H1 (cell line): Measurements from ENCODE around the gene DYRK1A. TPM values are rescaled to one million over a fixed set of nuclear protein-coding genes. Genes with fewer than 3 reads are reported as not detected.

Source experiments
- CTCF ChIA-PET: fragments of 300-600 bp; sonication (Branson Sonifier 250); formaldehyde crosslinking; loops from one replicate; lab custom pipeline; 2021; ENCODE audit not compliant: partially characterized antibody; lab: Charles Lee
- POLR2A ChIA-PET: fragments of 300-600 bp; sonication (Branson Sonifier 250); formaldehyde crosslinking; loops from one replicate; lab custom pipeline; 2021; ENCODE audit warnings: inconsistent platforms; ENCODE audit not compliant: partially characterized antibody; lab: Charles Lee
- DNase-seq, 2 experiments: peaks; one replicate each; pipeline versions ENCODE4 v3.0.0 to v3.0.0-alpha.2; 2010 to 2022; ENCODE audit warnings: low spot score in 2 of 2, low read depth in 1 of 2, mixed read lengths in 1 of 2
- FAIRE-seq: peaks from 2 replicates; lab custom pipeline; 2011; peaks lifted over from hg19 to GRCh38; lab: Jason Lieb, UNC
- H2AFZ ChIP-seq: 2 replicates; pipeline ENCODE4 v1.8.1; 2012; ENCODE audit warnings: low read length, inconsistent platforms
- H2AK5ac ChIP-seq: 2 replicates; pipeline ENCODE4 v1.6.1; 2013; ENCODE audit warnings: low read depth, low read length
- H2BK120ac ChIP-seq: replicated peaks from 2 replicates; pipeline ENCODE3; 2013; ENCODE audit warnings: low read depth, low read length, inconsistent platforms
- H2BK12ac ChIP-seq: 2 replicates; pipeline ENCODE4 v1.6.1; 2013; ENCODE audit warnings: low read depth, low read length
- H2BK15ac ChIP-seq: 2 replicates; pipeline ENCODE4 v1.6.1; 2013; ENCODE audit warnings: low read length
- H2BK20ac ChIP-seq: 2 replicates; pipeline ENCODE4 v1.6.1; 2013; ENCODE audit warnings: low read length
- H2BK5ac ChIP-seq: 2 replicates; pipeline ENCODE4 v1.6.1; 2013; ENCODE audit warnings: low read depth, low read length
- H3K14ac ChIP-seq: 2 replicates; pipeline ENCODE4 v1.6.1; 2013; ENCODE audit warnings: inconsistent platforms; ENCODE audit not compliant: insufficient read length
- H3K18ac ChIP-seq: 2 replicates; pipeline ENCODE4 v1.6.1; 2013; ENCODE audit warnings: low read length; ENCODE audit errors: extremely low read depth
- H3K23ac ChIP-seq: 2 replicates; pipeline ENCODE4 v1.6.1; 2013; ENCODE audit warnings: inconsistent platforms; ENCODE audit not compliant: insufficient read length
- H3K23me2 ChIP-seq: 2 replicates; pipeline ENCODE4 v1.6.1; 2013; ENCODE audit warnings: low read depth, low read length
- H3K27ac ChIP-seq: 2 replicates; pipeline ENCODE4 v1.6.1; 2011; ENCODE audit warnings: low read depth, low read length, inconsistent platforms
- H3K27me3 ChIP-seq, 4 experiments: replicated peaks in 1 of 4; 1 replicate in 1 of 4; 2 replicates in 3 of 4; pipeline versions ENCODE4 v1.6.1 to v1.8.1; 2011 to 2013; ENCODE audit warnings: low read length in 3 of 4, mild to moderate bottlenecking in 3 of 4, inconsistent platforms in 2 of 4, mixed read lengths in 2 of 4, moderate library complexity in 1 of 4; ENCODE audit not compliant: control insufficient read depth in 3 of 4, insufficient read depth in 3 of 4; ENCODE audit errors: extremely low read depth in 1 of 4
- H3K36me3 ChIP-seq, 4 experiments: 2 replicates each; pipeline versions ENCODE4 v1.6.1 to v1.8.1; 2011 to 2013; ENCODE audit warnings: mild to moderate bottlenecking in 4 of 4, low read length in 3 of 4, moderate library complexity in 2 of 4, control low read depth in 1 of 4, inconsistent platforms in 1 of 4; ENCODE audit not compliant: insufficient read depth in 4 of 4, control insufficient read depth in 2 of 4
- H3K4ac ChIP-seq: replicated peaks from 2 replicates; pipeline ENCODE3; 2013; ENCODE audit warnings: low read length, low read depth, mixed read lengths, inconsistent platforms; ENCODE audit not compliant: insufficient read length
- H3K4me1 ChIP-seq, 4 experiments: replicated peaks in 1 of 4; 1 replicate in 1 of 4; 2 replicates in 3 of 4; pipeline versions ENCODE4 v1.6.1 to v1.8.1; 2011 to 2013; ENCODE audit warnings: low read length in 3 of 4, inconsistent platforms in 2 of 4, mixed read lengths in 1 of 4; ENCODE audit not compliant: insufficient read depth in 4 of 4, control insufficient read depth in 3 of 4
- H3K4me2 ChIP-seq, 2 experiments: 2 replicates each; pipeline versions ENCODE4 v1.6.1 to v1.8.1; 2011 to 2013; ENCODE audit warnings: low read depth in 2 of 2, low read length in 2 of 2, control low read depth in 1 of 2, inconsistent platforms in 1 of 2, mild to moderate bottlenecking in 1 of 2; ENCODE audit not compliant: insufficient read depth in 1 of 2
- H3K4me3 ChIP-seq, 4 experiments: fragments of 200-600, 300-600 bp in 1 of 4; sonication (generic), shearing (Covaris generic), sonication (Bioruptor Twin) in 1 of 4; 2 replicates each; pipeline versions ENCODE4 v1.5.1 to v1.8.1; 2011 to 2016; ENCODE audit warnings: low read length in 4 of 4, low read depth in 3 of 4, control low read depth in 2 of 4, inconsistent platforms in 2 of 4, mild to moderate bottlenecking in 2 of 4, mixed read lengths in 1 of 4, moderate library complexity in 1 of 4; ENCODE audit not compliant: insufficient read depth in 2 of 4; ENCODE audit errors: extremely low read depth in 1 of 4
- H3K56ac ChIP-seq: replicated peaks from 2 replicates; pipeline ENCODE3; 2013; ENCODE audit warnings: low read depth, mild to moderate bottlenecking, mixed read lengths, low read length, inconsistent platforms; ENCODE audit not compliant: insufficient read length
- H3K79me1 ChIP-seq: 2 replicates; pipeline ENCODE4 v1.6.1; 2013; ENCODE audit warnings: low read depth, low read length, control low read depth
- H3K79me2 ChIP-seq, 2 experiments: 2 replicates each; pipeline versions ENCODE4 v1.6.1 to v1.8.1; 2012 to 2013; ENCODE audit warnings: low read length in 2 of 2, mild to moderate bottlenecking in 2 of 2, inconsistent platforms in 1 of 2; ENCODE audit not compliant: insufficient read depth in 2 of 2, control insufficient read depth in 1 of 2
- H3K9ac ChIP-seq, 4 experiments: replicated peaks in 1 of 4; 1 replicate in 1 of 4; 2 replicates in 3 of 4; pipeline versions ENCODE4 v1.6.1 to v1.8.1; 2011 to 2013; ENCODE audit warnings: low read depth in 3 of 4, low read length in 3 of 4, control low read depth in 2 of 4, mild to moderate bottlenecking in 2 of 4, moderate library complexity in 2 of 4, inconsistent platforms in 1 of 4; ENCODE audit errors: extremely low read depth in 1 of 4
- H3K9me3 ChIP-seq, 2 experiments: 2 replicates each; pipeline versions ENCODE4 v1.6.1 to v1.8.1; 2012 to 2013; ENCODE audit warnings: mild to moderate bottlenecking in 2 of 2, moderate library complexity in 2 of 2, control low read depth in 1 of 2, inconsistent platforms in 1 of 2, low read depth in 1 of 2, low read length in 1 of 2, mixed read lengths in 1 of 2; ENCODE audit not compliant: insufficient read depth in 2 of 2
- H4K20me1 ChIP-seq, 2 experiments: replicated peaks in 1 of 2; 2 replicates each; pipeline versions ENCODE3 to v1.8.1; 2011 to 2013; ENCODE audit warnings: inconsistent platforms in 2 of 2, low read length in 2 of 2, mild to moderate bottlenecking in 1 of 2; ENCODE audit not compliant: insufficient read depth in 2 of 2, control insufficient read depth in 1 of 2
- H4K5ac ChIP-seq: 2 replicates; pipeline ENCODE4 v1.6.1; 2013; ENCODE audit warnings: low read length, low read depth, mixed read lengths, inconsistent platforms; ENCODE audit not compliant: insufficient read length
- H4K8ac ChIP-seq: 2 replicates; pipeline ENCODE4 v1.8.0; 2013; ENCODE audit warnings: mild to moderate bottlenecking, moderate library complexity, low read length, inconsistent platforms; ENCODE audit not compliant: insufficient read depth; ENCODE audit errors: extremely low read depth
- H4K91ac ChIP-seq: replicated peaks from 2 replicates; pipeline ENCODE3; 2013; ENCODE audit warnings: low read length, mixed read lengths, inconsistent platforms; ENCODE audit not compliant: insufficient read length
- BACH1 ChIP-seq: IDR thresholded peaks from 2 replicates; pipeline ENCODE4 v1.6.1; 2012; ENCODE audit warnings: low read length, improper control_type of control experiment
- CEBPB ChIP-seq: IDR thresholded peaks from 2 replicates; pipeline ENCODE4 v1.6.1; 2012; ENCODE audit warnings: low read depth, low read length
- HDAC2 ChIP-seq, 2 experiments: fragments of 300-600 bp in 1 of 2; sonication (generic) in 1 of 2; IDR thresholded peaks; 2 replicates each; pipeline ENCODE4 v1.6.1; 2011 to 2012; ENCODE audit warnings: low read depth in 2 of 2, low read length in 2 of 2, mild to moderate bottlenecking in 2 of 2, moderate library complexity in 2 of 2, borderline replicate concordance in 1 of 2, inconsistent platforms in 1 of 2
- POU5F1 ChIP-seq: IDR thresholded peaks from 2 replicates; pipeline ENCODE4 v1.6.1; 2011; ENCODE audit warnings: low read depth, mild to moderate bottlenecking, low read length, moderate library complexity
- SAP30 ChIP-seq: fragments of 300-600 bp; sonication (generic); IDR thresholded peaks from 2 replicates; pipeline ENCODE4 v1.7.1; 2012; ENCODE audit warnings: low read length, moderate library complexity, mild to moderate bottlenecking, inconsistent platforms; ENCODE audit not compliant: insufficient read depth, insufficient replicate concordance
- SIX5 ChIP-seq: IDR thresholded peaks from 2 replicates; pipeline ENCODE4 v1.6.1; 2011; ENCODE audit warnings: mild to moderate bottlenecking, low read depth, low read length
- SP1 ChIP-seq: IDR thresholded peaks from 2 replicates; pipeline ENCODE4 v1.6.1; 2011; ENCODE audit warnings: low read depth, low read length
- WGBS, 2 experiments: shearing (Covaris generic) in 1 of 2; methylation state at CpG; one replicate each; pipeline versions ENCODE4 v1.1.6 to v1.1.7; 2013 to 2015; ENCODE audit warnings: low lambda C conversion rate in 2 of 2, mixed read lengths in 2 of 2, inconsistent platforms in 1 of 2, low coverage in 1 of 2, missing lambda C conversion rate in 1 of 2; ENCODE audit not compliant: insufficient replicate concordance in 2 of 2, insufficient coverage in 1 of 2, insufficient read length in 1 of 2; ENCODE audit errors: extremely low coverage in 1 of 2, missing lambda C conversion rate in 1 of 2; 5-methylcytosine and 5-hydroxymethylcytosine counted together
- polyA plus RNA-seq, 7 experiments: library from polyadenylated mRNA; depleted of rRNA in 3 of 7; stranded (reverse) in 5 of 7; unstranded in 2 of 7; fragments of >200 nt in 5 of 7; fragments of 200-250 nt in 2 of 7; gene quantifications; 1 replicate in 5 of 7; 2 replicates in 1 of 7; 4 replicates in 1 of 7; pipeline versions ENCODE4 v1.2.1 to v1.2.3, GENCODE V29; 2011 to 2013; ENCODE audit warnings: missing spikeins in 2 of 7, mixed read lengths in 2 of 7
- total RNA-seq: library from RNA; stranded (reverse); fragmentation: NEBNext Ultra II Directional; extraction: Animal tissue kit (Norgen Biotek cat#: 25700); gene quantifications from 2 replicates; pipeline ENCODE4 v1.2.1, GENCODE V29; 2021

DYRK1A gene
- total and polyA plus RNA-seq, 2 of the 8 experiments (the other 6 are each of a cell fraction or from before 2014, with no cell fraction given) = 61.1 to 62.2 TPM

DNA sequence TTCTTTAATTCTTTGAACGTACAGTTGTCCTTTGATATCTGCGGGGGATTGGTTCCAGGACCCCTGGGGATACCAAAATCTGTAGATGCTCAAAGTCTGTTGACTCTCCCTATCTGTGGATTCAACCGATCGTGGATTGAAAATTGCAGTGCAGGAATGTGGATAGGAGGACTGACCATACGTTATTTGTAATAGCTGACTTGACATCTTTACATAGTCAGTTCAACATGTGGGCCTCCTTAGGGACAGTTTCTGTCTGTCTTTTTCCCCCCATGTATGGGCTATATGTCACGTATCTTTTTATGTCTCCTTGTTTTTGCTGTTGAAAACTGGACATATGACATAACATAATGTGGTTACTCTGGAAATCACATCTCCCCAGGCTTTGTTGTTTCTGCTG, 204.9 kb downstream of the DYRK1A start:
- no peaks in the 10 kb centered on the region for H3K23me2 ChIP-seq
- no peak overlapping the region for H3K14ac ChIP-seq
- no peak overlapping the region for H2AFZ ChIP-seq
- ChIA-PET POLR2A (no interaction called here), CTCF (interaction anchor here (1.0 to 1.5 kb wide), 2 partner anchors 11 to 70 kb away, joined by 3 to 4 read pairs; no protein-coding TSS in a partner anchor)
- H4K8ac ChIP-seq = no peak overlapping the region
- H3K9ac ChIP-seq = no peak overlapping the region
- H2BK120ac ChIP-seq = no peak overlapping the region
- no peaks in the 10 kb centered on the region for H3K4me1 ChIP-seq
- no peak overlapping the region for H3K4ac ChIP-seq
- DNase-seq = no peak
- H2BK12ac ChIP-seq = no peak overlapping the region
- H3K23ac ChIP-seq = no peak overlapping the region
- TF ChIP-seq SIX5 (no peak), CEBPB (no peak), POU5F1 (no peak), HDAC2 (IDR thresholded peaks at IDR 0.05; ENCODE audit: borderline replicate concordance in 1 of 2, low read depth in 2 of 2, low read length in 2 of 2) (no peak), SAP30 (no peak), BACH1 (no peak), SP1 (no peak)
- no peak overlapping the region for H2BK15ac ChIP-seq
- H3K56ac ChIP-seq = no peak overlapping the region
- H3K36me3 ChIP-seq = no peaks in the 10 kb centered on the region
- WGBS, 2 experiments = 89% methylated on average over 6 of the region's 6 CpGs; no CpG with 5 or more reads in 1 of the 2 experiments
- FAIRE-seq = no peak
- no peak overlapping the region for H3K4me2 ChIP-seq
- H3K27me3 ChIP-seq = no peaks in the 10 kb centered on the region
- H3K79me1 ChIP-seq = no peaks in the 10 kb centered on the region
- no peak overlapping the region for H4K91ac ChIP-seq
- H3K9me3 ChIP-seq = no peaks in the 10 kb centered on the region
- no peak overlapping the region for H2AK5ac ChIP-seq
- no peaks in the 10 kb centered on the region for H4K20me1 ChIP-seq
- H3K18ac ChIP-seq = no peak overlapping the region
- H2BK20ac ChIP-seq = no peak overlapping the region
- H3K4me3 ChIP-seq = no peak overlapping the region
- no peak overlapping the region for H3K27ac ChIP-seq
- H3K79me2 ChIP-seq = no peaks in the 10 kb centered on the region
- H2BK5ac ChIP-seq = no peak overlapping the region
- no peak overlapping the region for H4K5ac ChIP-seq
